ENCODE data around the gene PIGV.

PIGV gene

DNA sequence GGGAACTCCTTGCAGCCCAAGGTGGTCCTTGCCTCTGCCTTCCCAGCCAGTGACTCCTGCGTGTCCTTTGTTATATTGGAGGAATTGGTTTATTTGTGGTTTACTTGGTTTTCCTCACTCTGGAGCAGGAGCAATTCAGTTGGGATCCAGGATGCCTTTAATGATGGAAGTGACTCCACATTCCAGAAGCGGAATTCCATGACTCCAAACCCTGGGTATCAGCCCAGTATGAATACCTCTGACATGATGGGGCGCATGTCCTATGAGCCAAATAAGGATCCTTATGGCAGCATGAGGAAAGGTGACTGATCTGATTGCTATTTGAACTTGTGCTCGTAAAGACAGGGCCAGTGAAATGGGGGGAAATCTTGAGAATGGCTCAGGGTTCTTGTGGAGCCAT, 15.1 kb upstream of the PIGV start:
- peak; percentile 96 for DNase-seq (ENCODE audit: low read depth, low spot score)

DNA sequence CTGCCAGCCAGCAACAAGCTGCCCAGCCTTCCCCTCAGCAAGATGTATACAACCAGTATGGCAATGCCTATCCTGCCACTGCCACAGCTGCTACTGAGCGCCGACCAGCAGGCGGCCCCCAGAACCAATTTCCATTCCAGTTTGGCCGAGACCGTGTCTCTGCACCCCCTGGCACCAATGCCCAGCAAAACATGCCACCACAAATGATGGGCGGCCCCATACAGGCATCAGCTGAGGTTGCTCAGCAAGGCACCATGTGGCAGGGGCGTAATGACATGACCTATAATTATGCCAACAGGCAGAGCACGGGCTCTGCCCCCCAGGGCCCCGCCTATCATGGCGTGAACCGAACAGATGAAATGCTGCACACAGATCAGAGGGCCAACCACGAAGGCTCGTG, 13.3 kb upstream of the PIGV start:
- DNase-seq (ENCODE audit: low read depth, low spot score), result no peak

DNA sequence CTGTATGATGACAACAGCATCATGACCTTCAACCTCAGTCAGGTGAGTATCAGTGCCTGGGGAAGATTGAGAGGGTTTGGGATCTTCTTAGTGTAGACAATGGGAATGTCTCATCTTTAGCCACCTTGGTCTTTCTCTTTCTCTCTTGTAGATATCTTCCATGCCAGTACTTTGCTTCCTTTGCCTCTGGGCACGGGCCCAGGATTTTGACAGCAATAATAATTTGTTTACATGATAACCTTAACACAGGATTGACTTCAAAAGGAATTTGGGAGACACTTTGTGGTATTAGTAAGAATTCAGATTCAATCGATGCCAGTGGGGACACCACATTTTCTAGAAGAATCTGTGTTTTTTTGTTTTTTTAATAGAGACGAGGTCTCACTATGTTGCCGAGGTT, 12.1 kb upstream of the PIGV start:
- no peak for DNase-seq (ENCODE audit: low read depth, low spot score)

DNA sequence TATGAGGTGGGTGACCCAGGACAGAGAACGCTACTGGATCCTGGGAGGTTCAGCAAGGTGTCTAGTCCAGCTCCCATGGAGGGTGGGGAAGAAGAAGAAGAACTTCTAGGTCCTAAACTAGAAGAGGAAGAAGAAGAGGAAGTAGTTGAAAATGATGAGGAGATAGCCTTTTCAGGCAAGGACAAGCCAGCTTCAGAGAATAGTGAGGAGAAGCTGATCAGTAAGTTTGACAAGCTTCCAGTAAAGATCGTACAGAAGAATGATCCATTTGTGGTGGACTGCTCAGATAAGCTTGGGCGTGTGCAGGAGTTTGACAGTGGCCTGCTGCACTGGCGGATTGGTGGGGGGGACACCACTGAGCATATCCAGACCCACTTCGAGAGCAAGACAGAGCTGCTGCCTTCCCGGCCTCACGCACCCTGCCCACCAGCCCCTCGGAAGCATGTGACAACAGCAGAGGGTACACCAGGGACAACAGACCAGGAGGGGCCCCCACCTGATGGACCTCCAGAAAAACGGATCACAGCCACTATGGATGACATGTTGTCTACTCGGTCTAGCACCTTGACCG, 8.6 kb upstream of the PIGV start:
- DNase-seq (ENCODE audit: low read depth, low spot score), result no peak

DNA sequence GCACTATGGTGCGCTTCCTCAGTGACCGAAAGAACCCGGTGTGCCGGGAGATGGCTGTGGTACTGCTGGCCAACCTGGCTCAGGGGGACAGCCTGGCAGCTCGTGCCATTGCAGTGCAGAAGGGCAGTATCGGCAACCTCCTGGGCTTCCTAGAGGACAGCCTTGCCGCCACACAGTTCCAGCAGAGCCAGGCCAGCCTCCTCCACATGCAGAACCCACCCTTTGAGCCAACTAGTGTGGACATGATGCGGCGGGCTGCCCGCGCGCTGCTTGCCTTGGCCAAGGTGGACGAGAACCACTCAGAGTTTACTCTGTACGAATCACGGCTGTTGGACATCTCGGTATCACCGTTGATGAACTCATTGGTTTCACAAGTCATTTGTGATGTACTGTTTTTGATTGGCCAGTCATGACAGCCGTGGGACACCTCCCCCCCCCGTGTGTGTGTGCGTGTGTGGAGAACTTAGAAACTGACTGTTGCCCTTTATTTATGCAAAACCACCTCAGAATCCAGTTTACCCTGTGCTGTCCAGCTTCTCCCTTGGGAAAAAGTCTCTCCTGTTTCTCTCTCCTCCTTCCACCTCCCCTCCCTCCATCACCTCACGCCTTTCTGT, 7.3 kb upstream of the PIGV start:
- no peak for DNase-seq (ENCODE audit: low read depth, low spot score)

DNA sequence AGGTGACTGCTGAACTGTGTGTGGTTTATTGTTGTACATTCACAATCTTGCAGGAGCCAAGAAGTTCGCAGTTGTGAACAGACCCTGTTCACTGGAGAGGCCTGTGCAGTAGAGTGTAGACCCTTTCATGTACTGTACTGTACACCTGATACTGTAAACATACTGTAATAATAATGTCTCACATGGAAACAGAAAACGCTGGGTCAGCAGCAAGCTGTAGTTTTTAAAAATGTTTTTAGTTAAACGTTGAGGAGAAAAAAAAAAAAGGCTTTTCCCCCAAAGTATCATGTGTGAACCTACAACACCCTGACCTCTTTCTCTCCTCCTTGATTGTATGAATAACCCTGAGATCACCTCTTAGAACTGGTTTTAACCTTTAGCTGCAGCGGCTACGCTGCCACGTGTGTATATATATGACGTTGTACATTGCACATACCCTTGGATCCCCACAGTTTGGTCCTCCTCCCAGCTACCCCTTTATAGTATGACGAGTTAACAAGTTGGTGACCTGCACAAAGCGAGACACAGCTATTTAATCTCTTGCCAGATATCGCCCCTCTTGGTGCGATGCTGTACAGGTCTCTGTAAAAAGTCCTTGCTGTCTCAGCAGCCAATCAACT, 6.4 kb upstream of the PIGV start:
- DNase-seq (ENCODE audit: low read depth, low spot score), result no peak

DNA sequence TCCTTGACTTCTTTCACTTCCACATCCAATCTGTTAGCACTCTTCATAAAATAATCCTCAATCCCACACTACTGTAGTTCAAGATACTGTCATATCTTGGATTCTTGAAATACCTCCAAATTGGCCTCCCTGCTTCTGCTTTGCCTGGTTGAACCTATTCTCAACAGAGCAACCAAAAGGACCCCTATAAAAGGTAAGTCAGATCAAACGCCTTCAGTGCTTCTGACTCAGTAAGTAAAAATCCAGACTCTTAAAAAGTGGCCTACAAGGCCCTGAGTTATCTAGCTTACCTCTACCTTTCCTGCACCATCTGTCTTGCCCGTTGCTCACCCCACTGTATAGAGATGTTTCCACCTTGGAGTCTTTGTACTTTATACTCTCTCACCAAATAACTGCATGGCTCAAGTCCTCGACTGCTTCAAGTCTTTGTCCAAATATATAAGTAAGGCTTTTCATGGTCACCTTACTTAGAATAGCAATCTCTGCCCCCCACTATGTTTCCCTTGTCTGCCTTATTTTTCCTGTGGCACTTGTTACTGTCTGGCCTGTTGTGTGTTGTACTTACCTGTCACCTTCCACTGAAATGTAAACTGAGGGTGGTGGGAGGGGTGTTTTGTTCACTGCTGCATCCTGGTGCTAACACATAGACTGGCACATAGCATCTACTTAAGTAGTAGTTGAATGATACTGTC, 5.1 kb upstream of the PIGV start:
- peak; percentile 21 for DNase-seq (ENCODE audit: low read depth, low spot score)

DNA sequence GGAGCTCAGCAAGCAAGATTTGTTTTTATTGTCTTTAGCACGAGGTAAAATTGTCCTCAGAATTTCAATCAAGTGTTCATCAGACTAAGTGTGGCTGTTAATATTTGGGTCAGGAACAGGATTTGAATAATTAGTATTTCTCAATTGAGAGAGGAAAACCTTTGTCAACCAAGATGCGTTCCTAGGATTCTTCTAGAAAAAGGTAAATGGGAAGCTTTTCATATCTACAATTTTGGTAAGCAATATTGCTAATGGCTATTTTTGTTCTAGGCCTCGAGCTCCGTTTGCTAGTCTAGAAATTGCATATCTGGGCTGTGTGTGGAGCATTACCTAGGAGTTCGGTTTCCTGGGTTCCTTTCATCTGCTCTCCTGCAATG, 4.1 kb upstream of the PIGV start:
- DNase-seq (ENCODE audit: low read depth, low spot score), result no peak

DNA sequence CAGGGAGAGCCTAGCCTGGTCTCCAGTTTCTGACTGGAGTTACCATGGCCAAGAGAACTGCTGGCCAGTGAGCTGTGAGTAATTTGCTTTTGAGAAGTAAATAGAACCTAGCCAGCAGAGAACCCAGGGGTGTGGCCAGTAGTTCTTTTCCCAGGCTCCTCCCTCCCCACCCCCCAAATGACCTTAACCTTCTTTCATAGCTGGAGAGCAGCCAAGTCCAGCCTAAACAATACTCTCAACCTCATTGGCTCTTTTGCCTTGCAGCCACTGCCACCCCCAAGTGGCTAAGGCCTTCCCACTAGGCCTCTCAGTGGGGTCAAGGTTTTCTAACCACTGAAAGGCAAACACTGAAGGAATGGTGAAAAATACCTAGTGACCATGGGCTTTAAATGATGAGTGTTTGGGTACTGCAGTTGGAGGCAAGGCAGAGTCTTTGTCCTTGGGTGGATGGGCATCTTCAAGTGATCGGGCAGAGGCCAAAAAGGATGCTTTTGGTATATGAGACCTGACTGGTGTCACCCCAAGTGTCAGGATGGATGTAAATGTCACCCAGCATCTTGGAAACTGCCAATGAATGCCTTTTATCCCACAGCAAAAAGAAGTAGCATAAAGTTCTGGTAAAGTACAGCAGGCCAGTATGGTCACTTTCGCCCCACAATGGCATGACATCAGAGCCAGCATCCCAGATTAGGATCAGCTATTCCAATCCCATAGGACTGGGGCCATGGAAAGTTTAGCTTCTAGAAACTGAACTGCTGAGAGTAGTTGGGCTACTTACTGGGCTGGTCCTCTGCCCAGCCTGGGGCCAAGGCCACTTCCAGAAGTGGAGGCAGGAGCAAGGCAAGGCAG, 3.5 kb upstream of the PIGV start:
- DNase-seq (ENCODE audit: low read depth, low spot score), result peak; percentile 69

DNA sequence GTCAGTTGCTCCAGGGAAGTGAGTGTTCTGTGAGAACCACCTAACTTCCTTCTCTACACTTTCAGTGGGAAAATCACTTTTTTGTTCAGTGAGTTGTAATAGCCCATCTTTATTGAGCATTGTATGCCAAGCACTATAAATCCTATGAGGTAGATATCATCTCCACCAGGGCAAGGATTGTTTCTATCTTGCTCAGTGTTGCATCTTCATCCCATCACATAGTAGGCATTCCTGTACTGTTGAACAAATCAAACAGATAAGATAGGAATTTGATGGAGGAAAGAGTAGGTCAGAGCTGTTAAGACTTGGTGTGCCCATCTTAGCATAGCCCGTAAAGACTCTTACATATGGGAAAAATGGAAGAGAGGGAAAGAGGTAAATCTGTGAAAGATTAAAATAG, 2.9 kb upstream of the PIGV start:
- no peak for DNase-seq (ENCODE audit: low read depth, low spot score)

DNA sequence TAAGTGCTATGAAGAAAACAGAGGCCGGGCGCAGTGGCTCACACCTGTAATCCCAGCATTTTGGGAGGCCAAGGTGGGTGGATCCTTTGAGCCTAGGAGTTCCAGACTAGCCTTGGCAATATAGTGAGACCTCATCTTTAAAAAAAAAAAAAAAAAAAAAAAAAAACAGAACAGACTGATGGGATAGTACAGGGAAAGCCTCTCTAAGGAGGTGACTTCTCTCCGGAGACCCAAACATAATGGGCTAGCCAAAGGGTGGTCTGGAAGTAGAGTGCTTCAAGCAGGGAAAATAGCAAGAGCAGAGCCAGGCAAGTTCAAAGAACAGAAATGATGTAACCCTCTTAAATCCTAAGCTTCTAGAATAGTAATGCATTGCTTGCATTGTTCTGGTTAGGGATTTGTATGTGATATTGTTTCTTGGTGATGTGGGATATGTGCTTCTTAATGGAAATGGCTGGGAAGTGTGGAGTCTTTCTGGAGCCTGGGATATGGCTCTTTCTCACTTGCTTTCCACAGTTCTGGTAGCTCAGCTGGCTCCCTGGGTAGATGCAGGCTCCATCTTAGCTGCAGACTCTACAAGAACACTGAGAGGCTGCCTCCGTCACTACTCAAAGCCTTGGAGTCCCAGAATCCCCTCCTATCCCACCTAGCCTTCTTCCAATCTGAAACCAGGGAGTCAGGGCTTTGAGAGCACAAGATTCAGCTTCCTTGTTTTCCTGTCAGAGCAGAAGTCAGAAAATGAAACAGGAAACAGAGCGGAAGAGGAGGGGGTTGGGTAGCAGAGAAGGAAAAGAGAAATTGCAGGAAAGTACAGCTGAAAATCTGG, 1.9 kb upstream of the PIGV start:
- DNase-seq (ENCODE audit: low read depth, low spot score), result peak; percentile 52

DNA sequence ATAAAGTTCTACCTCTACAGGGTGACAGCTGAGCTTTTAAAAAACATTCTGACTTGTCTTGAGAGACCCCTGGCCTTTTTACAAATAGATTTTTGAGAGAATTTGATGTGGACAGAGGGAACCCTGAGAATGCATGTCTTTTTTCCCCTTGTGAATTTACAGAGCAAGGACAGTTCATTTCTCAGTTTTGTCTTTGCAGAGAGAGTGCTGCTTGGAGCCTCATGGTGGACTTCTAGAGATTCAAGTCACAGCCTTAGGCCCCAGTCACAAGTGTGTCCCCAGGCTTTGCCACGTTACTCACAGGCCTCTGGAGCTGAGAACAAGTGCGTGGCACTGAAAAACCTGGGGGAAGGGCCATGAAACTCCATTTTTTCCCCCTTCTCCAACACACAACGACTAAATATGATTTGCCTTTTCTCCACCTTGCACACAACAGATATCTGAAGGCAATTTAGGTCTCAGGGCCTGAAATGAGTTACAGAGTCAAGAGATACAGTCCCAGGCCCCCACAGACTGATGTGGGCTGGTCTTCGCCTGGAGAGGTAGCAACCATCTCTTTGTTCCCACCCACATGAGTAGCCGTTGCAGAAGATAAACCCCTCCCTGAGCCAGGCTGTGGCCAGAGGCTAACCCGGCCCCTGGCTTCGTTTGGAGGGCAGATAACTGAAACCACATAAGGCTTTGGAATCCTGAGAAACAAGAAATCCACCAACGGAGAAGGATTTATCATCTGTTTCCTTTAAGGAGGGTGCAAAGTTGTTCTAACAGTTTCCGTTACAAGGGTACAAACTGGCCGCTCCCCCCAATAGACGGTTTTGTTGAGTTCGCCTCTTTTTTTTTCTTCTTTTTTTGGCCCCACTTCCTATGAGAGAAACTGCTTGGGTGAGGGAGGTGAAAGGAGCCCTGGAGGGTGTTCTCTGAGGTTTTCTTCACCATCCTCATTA, 1.0 kb upstream of the PIGV start:
- peak; percentile 89 for DNase-seq (ENCODE audit: low read depth, low spot score)

DNA sequence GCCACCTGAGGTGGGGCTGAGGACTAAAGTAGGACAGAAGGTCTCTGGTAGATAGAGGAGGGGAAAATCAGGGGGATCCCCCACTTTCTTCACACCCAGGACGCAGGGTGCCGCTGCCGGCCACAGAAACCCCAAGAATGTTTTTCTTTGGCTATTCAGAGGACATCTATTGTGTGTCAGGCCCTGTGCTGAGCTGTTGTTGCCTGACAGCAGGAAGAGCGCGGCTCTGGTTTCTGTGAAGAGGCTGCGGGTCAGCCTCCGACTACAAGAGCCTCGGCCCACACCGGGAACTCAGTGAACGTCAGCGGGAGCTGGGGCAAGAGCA, 407 bp upstream of the PIGV start:
- peak; percentile 78 for DNase-seq (ENCODE audit: low read depth, low spot score)

DNA sequence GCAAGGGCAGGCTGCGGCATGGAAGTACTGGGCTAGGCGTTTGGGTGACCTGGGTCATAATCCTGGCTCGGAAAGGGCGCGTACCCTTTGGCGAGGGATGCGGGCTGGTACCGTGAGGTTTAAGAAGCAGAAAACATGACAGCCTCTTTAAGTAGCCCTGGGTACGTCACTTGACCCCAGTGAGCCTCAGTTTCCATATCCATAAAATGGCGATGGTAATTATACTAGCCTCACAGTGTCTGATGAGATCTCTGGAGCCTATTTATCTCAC, 700 bp downstream of the PIGV start:
- no peak for DNase-seq (ENCODE audit: low read depth, low spot score)

DNA sequence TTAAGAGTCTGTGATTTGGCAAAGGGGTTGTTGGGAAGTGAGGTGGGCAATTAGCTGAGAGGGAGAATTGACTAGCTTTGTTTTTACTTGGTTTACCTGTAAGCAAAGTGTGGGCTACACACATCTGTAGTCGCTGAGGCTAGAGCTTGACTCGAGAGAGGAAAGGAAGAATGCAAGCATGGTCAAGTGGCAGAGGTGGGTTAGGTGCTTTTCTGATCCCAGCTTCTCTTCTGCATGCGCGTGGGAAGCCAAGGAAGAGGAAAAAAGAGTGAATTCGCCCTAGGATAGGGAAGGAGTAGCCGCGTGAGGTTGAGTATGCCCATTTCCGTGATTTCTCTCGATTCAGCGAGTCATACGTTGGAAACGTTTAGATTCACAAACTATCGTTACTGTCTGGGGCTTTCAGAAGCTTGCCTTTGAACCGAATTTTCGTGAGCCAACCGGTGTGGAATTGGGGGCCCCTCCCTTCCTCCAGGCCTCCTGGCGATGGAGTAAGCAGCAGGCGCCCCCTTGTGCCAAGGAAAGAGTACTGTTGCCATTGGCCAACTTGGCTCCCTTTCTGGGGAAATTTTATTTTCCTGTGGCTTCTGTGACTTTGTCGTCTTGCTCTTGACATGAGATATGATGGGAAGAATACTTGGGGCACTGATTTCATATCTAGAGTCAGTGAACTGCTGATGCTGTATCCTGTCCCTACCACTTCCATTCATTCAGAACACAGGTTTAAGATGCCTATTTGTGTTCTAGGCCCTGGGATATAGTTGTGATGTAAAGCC, 1.3 kb downstream of the PIGV start:
- peak; percentile 91 for DNase-seq (ENCODE audit: low read depth, low spot score)

DNA sequence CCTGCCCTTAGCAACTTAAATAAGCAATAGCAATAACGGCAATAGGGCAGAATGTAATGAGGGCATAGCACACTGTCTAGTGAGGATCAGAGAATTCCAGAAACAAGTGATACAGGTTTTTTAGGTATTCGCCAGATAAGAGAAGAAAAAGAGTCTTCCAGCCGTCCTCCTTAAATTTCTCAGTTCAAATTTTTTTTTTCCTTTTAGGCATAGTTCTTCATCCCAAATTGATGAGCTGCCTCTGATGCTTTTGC, 1.8 kb downstream of the PIGV start:
- DNase-seq (ENCODE audit: low read depth, low spot score), result no peak

DNA sequence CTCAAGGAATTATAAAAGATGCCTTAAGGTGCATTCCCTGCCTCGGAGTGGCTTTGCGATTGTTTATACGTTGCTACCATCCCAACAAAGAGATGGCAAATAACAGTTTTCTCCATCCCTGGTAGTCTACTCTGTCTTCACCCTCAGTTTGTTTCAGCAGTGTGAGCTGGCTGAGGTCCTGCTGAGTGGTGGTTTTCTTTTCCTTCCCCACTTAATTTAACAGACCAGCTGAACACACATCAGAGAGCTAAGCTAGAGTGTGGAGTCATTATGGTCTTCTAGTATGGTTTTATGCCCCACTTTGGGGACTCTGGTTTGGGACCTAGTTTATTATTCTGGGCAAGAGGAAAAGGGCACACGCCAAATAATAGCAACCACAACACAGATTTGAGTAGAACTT, 2.2 kb downstream of the PIGV start:
- DNase-seq (ENCODE audit: low read depth, low spot score), result peak; percentile 32

DNA sequence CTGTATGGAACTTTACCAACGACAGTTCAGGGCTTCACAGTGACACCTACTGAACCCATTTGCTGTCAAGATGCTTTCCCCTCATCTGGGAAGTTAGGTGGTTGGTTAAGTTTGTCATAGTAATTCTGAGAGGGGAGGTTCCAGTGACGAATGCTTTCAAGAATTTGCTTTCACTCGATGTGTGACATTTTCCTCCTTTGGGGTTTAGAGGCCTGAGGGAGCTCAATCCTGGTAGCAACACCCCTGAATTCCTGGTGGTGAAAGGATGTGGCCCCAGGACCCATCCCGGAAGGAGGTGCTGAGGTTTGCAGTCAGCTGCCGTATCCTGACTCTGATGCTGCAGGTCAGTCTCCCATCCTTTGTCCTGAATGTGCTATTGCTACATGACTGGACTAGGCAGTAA, 2.8 kb downstream of the PIGV start:
- DNase-seq (ENCODE audit: low read depth, low spot score), result no peak

DNA sequence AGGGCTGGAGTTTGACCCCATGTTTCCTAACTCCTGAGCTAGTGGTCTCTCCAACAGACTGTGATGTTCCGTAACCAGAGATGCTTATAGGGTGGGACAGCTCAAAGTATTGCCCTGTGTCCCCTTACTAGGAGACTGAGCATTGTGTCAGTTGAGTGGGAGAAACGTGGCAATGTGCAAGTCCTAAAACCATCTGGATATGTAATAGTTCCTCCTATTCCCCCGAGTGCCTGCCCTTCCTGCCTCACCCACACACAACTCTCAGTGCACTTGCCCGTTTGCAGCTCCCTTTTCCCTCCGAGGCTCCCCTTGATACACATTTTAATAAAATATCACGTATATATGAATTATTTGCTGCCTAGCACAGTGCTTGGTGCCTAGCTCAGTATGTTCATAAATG, 3.4 kb downstream of the PIGV start:
- no peak for DNase-seq (ENCODE audit: low read depth, low spot score)

DNA sequence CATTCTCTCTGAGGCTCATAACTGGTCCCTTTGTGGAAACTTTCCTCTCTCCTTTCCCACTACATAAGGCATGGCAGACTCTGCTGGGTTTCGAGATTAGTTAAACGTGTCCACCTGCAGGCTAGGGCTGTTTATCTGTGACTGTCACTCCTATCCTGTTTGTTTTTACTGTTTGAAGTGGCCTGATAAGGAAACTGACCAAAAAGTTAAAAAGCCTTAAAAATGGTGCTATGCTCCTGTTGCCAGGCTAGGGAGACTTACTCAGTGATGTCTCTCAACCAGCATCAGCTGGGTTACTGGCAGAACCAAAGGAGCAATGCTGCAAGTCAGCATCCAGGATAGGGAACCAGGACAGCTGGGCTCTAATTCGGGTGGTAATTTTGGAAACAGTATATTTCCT, 3.9 kb downstream of the PIGV start:
- DNase-seq (ENCODE audit: low read depth, low spot score), result no peak

All from astrocyte of the hippocampus (primary cell).